Ammon's horn (tissue), 1 donor: ENCODE measurements around the gene RAD51AP1.
"Not testable (repeated sequence)": the region's sequence is repeated elsewhere in the genome, so short reads cannot be mapped to it uniquely, and the experiment has no call there.

Source experiments
- DNase-seq: peaks from one replicate; pipeline ENCODE4 v3.0.0-alpha.2; 2016; ENCODE audit warnings: low spot score

The RAD51AP1 gene

GRCh38 chr12:4538207-4539160, at the start of gene RAD51AP1:
Gene RAD51AP1, plus strand, starts transcription at chr12:4538890. Its CDS starts 50 bp downstream, at chr12:4538940.
- peak; percentile 98 for DNase-seq

- DNase-seq, result no peak
Observed at GRCh38 chr12:4489556-4489955, 49.1 kb upstream of the RAD51AP1 start.

GRCh38 chr12:4490973-4491372, 47.7 kb upstream of the RAD51AP1 start:
- no peak for DNase-seq

- no peak for DNase-seq
Observed at GRCh38 chr12:4496145-4496838, 42.4 kb upstream of the RAD51AP1 start.

GRCh38 chr12:4499186-4499585, 39.5 kb upstream of the RAD51AP1 start:
- no peak for DNase-seq

- DNase-seq, result no peak
Observed at GRCh38 chr12:4505376-4505986, 33.2 kb upstream of the RAD51AP1 start.

- no peak for DNase-seq
Observed at GRCh38 chr12:4506430-4506829, 32.3 kb upstream of the RAD51AP1 start.

GRCh38 chr12:4506870-4507269, 31.8 kb upstream of the RAD51AP1 start:
- no peak for DNase-seq

- DNase-seq, result not testable (repeated sequence)
Observed at GRCh38 chr12:4508503-4508902, 30.2 kb upstream of the RAD51AP1 start.

GRCh38 chr12:4509269-4509668, 29.4 kb upstream of the RAD51AP1 start:
- not testable (repeated sequence) for DNase-seq

- no peak for DNase-seq
Observed at GRCh38 chr12:4518106-4518728, 20.5 kb upstream of the RAD51AP1 start.

GRCh38 chr12:4523443-4523842, 15.2 kb upstream of the RAD51AP1 start:
- not testable (repeated sequence) for DNase-seq

GRCh38 chr12:4526923-4527546, 11.7 kb upstream of the RAD51AP1 start:
- no peak for DNase-seq

- DNase-seq, result no peak
Observed at GRCh38 chr12:4530160-4530559, 8.5 kb upstream of the RAD51AP1 start.

GRCh38 chr12:4530982-4531586, 7.6 kb upstream of the RAD51AP1 start:
- no peak for DNase-seq

GRCh38 chr12:4535092-4535491, 3.6 kb upstream of the RAD51AP1 start:
- no peak for DNase-seq

GRCh38 chr12:4535871-4536270, 2.8 kb upstream of the RAD51AP1 start:
- DNase-seq, result no peak

GRCh38 chr12:4539167-4539870, 629 bp downstream of the RAD51AP1 start:
- DNase-seq, result no peak

GRCh38 chr12:4540170-4540569, 1.5 kb downstream of the RAD51AP1 start:
- DNase-seq, result no peak

- no peak for DNase-seq
Observed at GRCh38 chr12:4540638-4541037, 1.9 kb downstream of the RAD51AP1 start.

- DNase-seq, result no peak
Observed at GRCh38 chr12:4545195-4545594, 6.5 kb downstream of the RAD51AP1 start.
